B cell (primary cell): ENCODE data around the gene ARL14EPL.

Source experiments
- CTCF ChIP-seq: fragments of 200-600 bp; IDR thresholded peaks from one replicate; pipeline ENCODE4 v1.8.0; 2022; ENCODE audit warnings: antibody characterized with exemption, mild to moderate bottlenecking
- EZH2 ChIP-seq: IDR thresholded peaks from 2 replicates; pipeline ENCODE4 v1.6.1; 2012; ENCODE audit warnings: borderline replicate concordance, low read depth, mild to moderate bottlenecking, moderate library complexity, low read length; ENCODE audit not compliant: insufficient read depth, poor library complexity, severe bottlenecking

GRCh38 chr5:116013936-116014335 lies 18.3 kb upstream of the ARL14EPL start:
- no peak for TF ChIP-seq CTCF
- no peak for TF ChIP-seq EZH2
